Measurements from ENCODE around the gene FILIP1.

DNA sequence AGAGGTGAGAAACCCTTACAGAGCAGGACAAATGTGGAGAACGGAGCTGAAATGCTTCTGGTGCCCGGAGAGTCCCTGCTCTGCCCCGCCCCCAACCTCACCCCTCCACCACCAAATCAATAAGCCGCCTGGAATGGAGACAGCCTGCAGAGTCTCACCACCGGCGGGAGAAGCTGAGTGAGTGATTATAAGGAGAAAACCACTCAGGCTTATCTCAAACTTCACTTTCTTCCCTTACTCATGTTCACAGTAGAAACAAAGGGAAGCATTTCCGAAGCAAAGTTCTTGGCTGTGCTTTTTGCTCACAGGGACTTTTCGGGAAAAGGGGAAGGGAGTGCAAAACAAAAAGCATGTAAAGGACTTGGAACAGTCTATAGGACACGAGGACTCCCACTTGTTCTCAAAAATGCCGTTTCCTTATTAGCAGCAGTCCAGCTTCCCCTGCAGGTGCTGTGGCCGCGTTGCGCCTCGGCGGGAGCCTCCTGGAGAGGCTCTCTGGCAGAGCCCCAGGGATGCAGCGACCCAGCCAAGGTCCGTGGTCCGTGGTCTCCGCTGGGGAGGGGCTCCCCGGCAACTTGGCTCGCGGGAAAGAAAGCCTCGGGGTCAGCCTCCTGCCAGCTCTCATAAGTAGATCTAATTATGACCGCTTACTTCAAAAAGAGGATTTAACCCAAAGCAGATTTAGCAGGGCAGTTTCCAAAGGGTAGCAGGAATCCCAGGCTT, 144.2 kb downstream of the FILIP1 start:
- TF ChIP-seq, protein P1, sequence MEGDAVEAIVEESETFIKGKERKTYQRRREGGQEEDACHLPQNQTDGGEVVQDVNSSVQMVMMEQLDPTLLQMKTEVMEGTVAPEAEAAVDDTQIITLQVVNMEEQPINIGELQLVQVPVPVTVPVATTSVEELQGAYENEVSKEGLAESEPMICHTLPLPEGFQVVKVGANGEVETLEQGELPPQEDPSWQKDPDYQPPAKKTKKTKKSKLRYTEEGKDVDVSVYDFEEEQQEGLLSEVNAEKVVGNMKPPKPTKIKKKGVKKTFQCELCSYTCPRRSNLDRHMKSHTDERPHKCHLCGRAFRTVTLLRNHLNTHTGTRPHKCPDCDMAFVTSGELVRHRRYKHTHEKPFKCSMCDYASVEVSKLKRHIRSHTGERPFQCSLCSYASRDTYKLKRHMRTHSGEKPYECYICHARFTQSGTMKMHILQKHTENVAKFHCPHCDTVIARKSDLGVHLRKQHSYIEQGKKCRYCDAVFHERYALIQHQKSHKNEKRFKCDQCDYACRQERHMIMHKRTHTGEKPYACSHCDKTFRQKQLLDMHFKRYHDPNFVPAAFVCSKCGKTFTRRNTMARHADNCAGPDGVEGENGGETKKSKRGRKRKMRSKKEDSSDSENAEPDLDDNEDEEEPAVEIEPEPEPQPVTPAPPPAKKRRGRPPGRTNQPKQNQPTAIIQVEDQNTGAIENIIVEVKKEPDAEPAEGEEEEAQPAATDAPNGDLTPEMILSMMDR (conservative IDR thresholded peaks at IDR 0.05 in 1 of 2, IDR thresholded peaks at IDR 0.05 in 1 of 2; ENCODE audit: low read depth in 1 of 2, low read length in 2 of 2), result peak in 1 of 2 donors; percentile 16
- no peak for TF ChIP-seq EZH2 (IDR thresholded peaks at IDR 0.05; ENCODE audit: low read length, missing control alignments)

Measured in fibroblast of lung (primary cell).